GM12878 (cell line): ENCODE measurements around the gene CRNKL1.

Experiments used
- HDAC2 ChIP-seq: fragments of 200-600 bp; sonication (generic); IDR thresholded peaks from 2 replicates; pipeline ENCODE4 v1.6.1; 2017
- MTA3 ChIP-seq: IDR thresholded peaks from 2 replicates; pipeline ENCODE4 v1.6.1; 2012; ENCODE audit warnings: low read length, inconsistent platforms, borderline replicate concordance
- POLR2A ChIP-seq: IDR thresholded peaks from 2 replicates; pipeline ENCODE4 v1.6.1; 2011; ENCODE audit warnings: low read depth, mild to moderate bottlenecking, low read length
- TF ChIP-seq, protein P1 (sequence below): fragments of 450-650 bp; IDR thresholded peaks from 2 replicates; pipeline ENCODE4 v1.6.1; 2017; ENCODE audit warnings: mild to moderate bottlenecking

DNA sequence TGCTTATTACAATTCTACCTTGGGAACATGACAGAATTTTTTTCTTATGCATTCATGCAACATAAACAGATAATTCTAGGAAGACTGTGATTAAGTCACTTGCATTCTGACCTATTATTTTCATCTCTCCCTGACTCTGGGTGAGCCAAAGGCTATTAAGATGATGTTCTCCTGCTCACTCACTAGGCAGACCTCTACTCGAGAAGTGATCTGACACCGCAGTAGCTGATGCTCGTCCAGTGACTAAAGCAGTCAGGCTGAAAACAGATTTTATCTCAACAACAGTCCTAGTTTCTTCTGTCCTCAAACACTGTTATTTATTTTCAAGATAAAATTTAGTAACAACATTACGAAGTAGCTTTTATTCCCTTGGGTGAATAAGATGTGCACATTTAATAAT, 17.8 kb downstream of the CRNKL1 start:
- TF ChIP-seq HDAC2: no peak
- TF ChIP-seq MTA3: no peak
- no peak for TF ChIP-seq POLR2A
- TF ChIP-seq, protein P1, sequence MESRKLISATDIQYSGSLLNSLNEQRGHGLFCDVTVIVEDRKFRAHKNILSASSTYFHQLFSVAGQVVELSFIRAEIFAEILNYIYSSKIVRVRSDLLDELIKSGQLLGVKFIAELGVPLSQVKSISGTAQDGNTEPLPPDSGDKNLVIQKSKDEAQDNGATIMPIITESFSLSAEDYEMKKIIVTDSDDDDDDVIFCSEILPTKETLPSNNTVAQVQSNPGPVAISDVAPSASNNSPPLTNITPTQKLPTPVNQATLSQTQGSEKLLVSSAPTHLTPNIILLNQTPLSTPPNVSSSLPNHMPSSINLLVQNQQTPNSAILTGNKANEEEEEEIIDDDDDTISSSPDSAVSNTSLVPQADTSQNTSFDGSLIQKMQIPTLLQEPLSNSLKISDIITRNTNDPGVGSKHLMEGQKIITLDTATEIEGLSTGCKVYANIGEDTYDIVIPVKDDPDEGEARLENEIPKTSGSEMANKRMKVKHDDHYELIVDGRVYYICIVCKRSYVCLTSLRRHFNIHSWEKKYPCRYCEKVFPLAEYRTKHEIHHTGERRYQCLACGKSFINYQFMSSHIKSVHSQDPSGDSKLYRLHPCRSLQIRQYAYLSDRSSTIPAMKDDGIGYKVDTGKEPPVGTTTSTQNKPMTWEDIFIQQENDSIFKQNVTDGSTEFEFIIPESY: no peak
